Neural progenitor cell (in vitro differentiated cells): ENCODE measurements around the gene NDUFB7.

Source experiments
- CTCF ChIP-seq: fragments of 200-600 bp; sonication (generic); IDR thresholded peaks from 2 replicates; pipeline ENCODE4 v1.5.1; 2017; ENCODE audit warnings: antibody characterized with exemption, mild to moderate bottlenecking
- EZH2 ChIP-seq: fragments of 200-600 bp; sonication (generic); IDR thresholded peaks from 2 replicates; pipeline ENCODE4 v1.6.1; 2017; ENCODE audit warnings: antibody characterized with exemption, mild to moderate bottlenecking, moderate library complexity

- TF ChIP-seq CTCF (no peak), EZH2 (no peak)
Measured at GRCh38 chr19:14582894-14583340, 11.1 kb upstream of the NDUFB7 start, which contains the start of gene CLEC17A.
